Endothelial cell of umbilical vein (primary cell): ENCODE measurements around the gene IQCN. TPM values are rescaled to one million over a fixed set of nuclear protein-coding genes. Genes with fewer than 3 reads are reported as not detected.
A peak's percentile ranks its signal among the peaks of the same experiment; 100 is the strongest.

Source experiments
- BruUV-seq: library from RNA; stranded (reverse); fragments of 400-500 nt; replicated peaks from 2 replicates; lab custom pipeline; 2021; lab: Mats Ljungman, UMichigan
- CTCF ChIA-PET: fragments of 300-600, 350-600 bp; sonication (Branson Sonifier 250); formaldehyde crosslinking; loops from one replicate; lab custom pipeline; 2021; ENCODE audit warnings: antibody characterized with exemption, inconsistent platforms; lab: Charles Lee
- POLR2A ChIA-PET: fragments of 300-600, 350-600 bp; sonication (Branson Sonifier 250); formaldehyde crosslinking; loops from one replicate; lab custom pipeline; 2021; ENCODE audit warnings: antibody characterized with exemption, inconsistent platforms; lab: Charles Lee
- DNase-seq: peaks from one replicate; pipeline ENCODE4 v3.0.0-alpha.2; 2011; ENCODE audit warnings: low read depth, low spot score
- FAIRE-seq: peaks from 2 replicates; lab custom pipeline; 2011; peaks lifted over from hg19 to GRCh38; lab: Jason Lieb, UNC
- H2AFZ ChIP-seq: 2 replicates; pipeline ENCODE4 v1.6.0; 2012; ENCODE audit warnings: low read depth, low read length, control low read depth, inconsistent platforms
- H3K27ac ChIP-seq: 2 replicates; pipeline ENCODE4 v1.5.1; 2011; ENCODE audit warnings: low read depth, mild to moderate bottlenecking, control low read depth, low read length, moderate library complexity; ENCODE audit not compliant: insufficient read depth
- H3K27me3 ChIP-seq, 2 experiments: 2 replicates each; pipeline versions ENCODE4 v1.6.0 to v1.6.1; 2011; ENCODE audit warnings: low read length in 2 of 2, mixed read lengths in 1 of 2; ENCODE audit not compliant: control insufficient read depth in 2 of 2, insufficient read depth in 2 of 2
- H3K36me3 ChIP-seq, 2 experiments: 2 replicates in 1 of 2; 3 replicates in 1 of 2; pipeline ENCODE4 v1.5.1; 2011; ENCODE audit warnings: low read length in 2 of 2, mild to moderate bottlenecking in 1 of 2, moderate library complexity in 1 of 2; ENCODE audit not compliant: control insufficient read depth in 2 of 2, insufficient read depth in 2 of 2; ENCODE audit errors: extremely low read depth in 1 of 2
- H3K4me1 ChIP-seq: 3 replicates; pipeline ENCODE4 v1.5.1; 2011; ENCODE audit warnings: mild to moderate bottlenecking, low read length; ENCODE audit not compliant: control insufficient read depth, insufficient read depth; ENCODE audit errors: extremely low read depth
- H3K4me2 ChIP-seq: 2 replicates; pipeline ENCODE4 v1.6.1; 2011; ENCODE audit warnings: low read length, control low read depth, mixed read lengths; ENCODE audit not compliant: insufficient read depth
- H3K4me3 ChIP-seq, 3 experiments: fragments of 200-600 bp in 1 of 3; sonication (generic), shearing (Covaris generic) in 1 of 3; replicated peaks in 1 of 3; 2 replicates each; pipeline ENCODE4 v1.5.1; 2011 to 2016; ENCODE audit warnings: control low read depth in 3 of 3, low read length in 3 of 3, mild to moderate bottlenecking in 2 of 3, inconsistent platforms in 1 of 3, low read depth in 1 of 3, moderate library complexity in 1 of 3; ENCODE audit not compliant: insufficient read depth in 1 of 3
- H3K79me2 ChIP-seq: 2 replicates; pipeline ENCODE4 v1.6.0; 2012; ENCODE audit warnings: low read length, inconsistent platforms; ENCODE audit not compliant: control insufficient read depth, insufficient read depth
- H3K9ac ChIP-seq: replicated peaks from 2 replicates; pipeline ENCODE3; 2011; ENCODE audit warnings: low read length, control low read depth; ENCODE audit not compliant: insufficient read depth; ENCODE audit errors: extremely low read depth
- H3K9me1 ChIP-seq: replicated peaks from 3 replicates; pipeline ENCODE4 v1.6.0; 2011; ENCODE audit warnings: mild to moderate bottlenecking, low read length; ENCODE audit not compliant: control insufficient read depth, insufficient read depth; ENCODE audit errors: extremely low read depth
- H3K9me3 ChIP-seq: replicated peaks from 2 replicates; pipeline ENCODE4 v1.5.1; 2012; ENCODE audit warnings: low read length, inconsistent platforms; ENCODE audit not compliant: control insufficient read depth, insufficient read depth
- H4K20me1 ChIP-seq: replicated peaks from 2 replicates; pipeline ENCODE3; 2011; ENCODE audit warnings: mild to moderate bottlenecking, low read length; ENCODE audit not compliant: control insufficient read depth, insufficient read depth; ENCODE audit errors: extremely low read depth
- CTCF ChIP-seq, 2 donors: IDR thresholded peaks; 1 replicate in 1 of 2; 2 replicates in 1 of 2; pipeline ENCODE4 v1.5.1; 2011; ENCODE audit warnings: low read length in 2 of 2, mild to moderate bottlenecking in 2 of 2, moderate library complexity in 2 of 2, control low read depth in 1 of 2, inconsistent platforms in 1 of 2, low read depth in 1 of 2; ENCODE audit not compliant: insufficient read depth in 1 of 2; ENCODE audit errors: extremely low read depth in 1 of 2
- EZH2 ChIP-seq: IDR thresholded peaks from 2 replicates; pipeline ENCODE4 v1.6.1; 2012; ENCODE audit warnings: borderline replicate concordance, low read depth, mild to moderate bottlenecking, moderate library complexity, low read length, inconsistent platforms; ENCODE audit not compliant: severe bottlenecking
- FOS ChIP-seq: IDR thresholded peaks from 2 replicates; pipeline ENCODE4 v1.6.1; 2011; ENCODE audit warnings: mild to moderate bottlenecking, low read length, moderate library complexity, borderline replicate concordance; ENCODE audit not compliant: insufficient read depth
- GATA2 ChIP-seq: IDR thresholded peaks from 2 replicates; pipeline ENCODE4 v1.7.0; 2011; ENCODE audit warnings: low read depth, mild to moderate bottlenecking, moderate library complexity, mixed read lengths, low read length; ENCODE audit not compliant: insufficient read length, insufficient read depth
- JUN ChIP-seq: IDR thresholded peaks from 2 replicates; pipeline ENCODE4 v1.6.1; 2011; ENCODE audit warnings: borderline replicate concordance, low read depth; ENCODE audit not compliant: insufficient read length, insufficient read depth
- MAX ChIP-seq: IDR thresholded peaks from 2 replicates; pipeline ENCODE4 v1.6.1; 2011; ENCODE audit not compliant: insufficient read depth, insufficient read length
- POLR2A ChIP-seq: IDR thresholded peaks from 2 replicates; pipeline ENCODE4 v1.6.1; 2012; ENCODE audit warnings: low read depth, mild to moderate bottlenecking, control low read depth, low read length
- POLR2AphosphoS5 ChIP-seq: IDR thresholded peaks from 2 replicates; pipeline ENCODE4 v1.6.1; 2012; ENCODE audit warnings: low read depth, mild to moderate bottlenecking, control low read depth, low read length, moderate library complexity; ENCODE audit not compliant: insufficient read depth
- dilution Hi-C: fragments of 300-500 bp; cut with MboI; formaldehyde crosslinking; loops from one replicate; pipeline ENCODE4 v1.15.0; 2019; ENCODE audit warnings: low sequenced_read_pairs; ENCODE audit not compliant: extremely low pct_ligation_motif_present
- intact Hi-C: fragments of 100-400 bp; cut with micrococcal nuclease; formaldehyde crosslinking; loops from one replicate; pipeline ENCODE4 v1.10.0; 2022
- polyA plus RNA-seq, 4 experiments: library from polyadenylated mRNA; depleted of rRNA in 3 of 4; stranded (reverse) in 3 of 4; unstranded in 1 of 4; fragments of >200 nt; gene quantifications; 2 replicates each; pipeline versions ENCODE4 v1.2.1 to v1.2.3, GENCODE V29; 2011 to 2012; ENCODE audit warnings: missing spikeins in 1 of 4
- total RNA-seq: library from RNA; stranded (reverse); gene quantifications from 2 replicates; pipeline ENCODE4 v1.2.3, GENCODE V29; 2021

The IQCN gene
- total and polyA plus RNA-seq, 2 donors (not counting 3 experiments of a cell fraction or from before 2014, with no cell fraction given) = 1.5 to 3.0 TPM

- Histone ChIP-seq H3K4me3 (peak overlapping the region in 1 of 3 experiments; percentile 4), H3K4me2 (peak overlapping the region; percentile 50), H3K9me3 (no peaks in the 10 kb centered on the region), H4K20me1 (no peaks in the 10 kb centered on the region), H3K9ac (no peak overlapping the region), H3K27me3 (peaks cover 5% of the 10 kb centered on the region in 2 experiments), H3K9me1 (no peaks in the 10 kb centered on the region), H3K79me2 (no peaks in the 10 kb centered on the region), H3K36me3 (no peaks in the 10 kb centered on the region), H3K4me1 (peaks cover 9% of the 10 kb centered on the region), H2AFZ (peak overlapping the region; percentile 73), H3K27ac (no peak overlapping the region)
- no TSS peak for BruUV-seq
- ChIA-PET CTCF (interaction anchor here (0.6 to 3.9 kb wide), 10 partner anchors 9 to 112 kb away, joined by 3 to 27 read pairs (median 4); no protein-coding TSS in a partner anchor), POLR2A (interaction anchor here (0.9 to 1.2 kb wide), 4 partner anchors 15 to 161 kb away, joined by 3 to 6 read pairs (median 4); partner anchors contain the start of genes GDF15 and JUND)
- intact Hi-C loops = no loop called here
- FAIRE-seq (peak; percentile 100), DNase-seq (peak; percentile 99)
- TF ChIP-seq MAX (no peak), POLR2A (no peak)
- dilution Hi-C loops = no loop called here
Observed at GRCh38 chr19:18224525-18225354, 49.5 kb downstream of the IQCN start.

- Histone ChIP-seq H3K4me2 (peak overlapping the region; percentile 50), H4K20me1 (no peaks in the 10 kb centered on the region), H3K79me2 (no peaks in the 10 kb centered on the region), H3K27me3 (peaks cover 5% of the 10 kb centered on the region in 2 experiments), H3K9ac (no peak overlapping the region), H3K9me1 (no peaks in the 10 kb centered on the region), H3K27ac (no peak overlapping the region), H3K9me3 (no peaks in the 10 kb centered on the region), H3K36me3 (no peaks in the 10 kb centered on the region), H3K4me1 (peaks cover 9% of the 10 kb centered on the region), H3K4me3 (peak overlapping the region in 2 of 3 experiments; percentile 16 to 24), H2AFZ (peak overlapping the region; percentile 73)
- DNase-seq = peak; percentile 18
- FAIRE-seq = no peak
- POLR2A ChIA-PET = interaction anchor here (0.9 to 1.2 kb wide), 4 partner anchors 16 to 162 kb away, joined by 3 to 6 read pairs (median 4); partner anchors contain the start of genes GDF15 and JUND
- BruUV-seq = no TSS peak
- intact Hi-C loops (no loop called here), dilution Hi-C loops (no loop called here)
- TF ChIP-seq POLR2A = no peak
- TF ChIP-seq EZH2 = no peak
- TF ChIP-seq JUN = no peak
- TF ChIP-seq POLR2AphosphoS5 = no peak
- TF ChIP-seq GATA2 = no peak
- no peak for TF ChIP-seq FOS
- TF ChIP-seq MAX = no peak
- TF ChIP-seq CTCF (IDR thresholded peaks at IDR 0.05; ENCODE audit: extremely low read depth in 1 of 2, insufficient read depth in 1 of 2, low read depth in 1 of 2, low read length in 2 of 2) = no peak
- CTCF ChIA-PET = interaction anchor here (0.6 to 3.9 kb wide), 11 partner anchors 10 to 111 kb away, joined by 3 to 27 read pairs (median 4); no protein-coding TSS in a partner anchor
Observed at GRCh38 chr19:18223860-18224524, 50.3 kb downstream of the IQCN start.
